ENCODE data around the gene EXTL1.

Gene EXTL1

GRCh38 chr1:26028490-26028980 is 7.0 kb downstream of the EXTL1 start:
- no peak overlapping the region for H3K4me3 ChIP-seq (ENCODE audit: low read depth in 1 of 2, low read length in 2 of 2)
- H3K36me3 ChIP-seq (ENCODE audit: control insufficient read depth in 1 of 2, insufficient read depth in 2 of 2, low read length in 2 of 2): no peaks in the 10 kb centered on the region
- H3K27me3 ChIP-seq (ENCODE audit: low read depth, low read length): no peaks in the 10 kb centered on the region
- H3K27ac ChIP-seq (ENCODE audit: low read length): no peak overlapping the region
- H3K4me1 ChIP-seq (ENCODE audit: control insufficient read depth in 1 of 2, insufficient read depth in 2 of 2, low read length in 2 of 2): no peaks in the 10 kb centered on the region
- H3K9me3 ChIP-seq (ENCODE audit: control insufficient read depth in 1 of 2, low read length in 2 of 2): no peaks in the 10 kb centered on the region

GRCh38 chr1:26029054-26029863 is 7.7 kb downstream of the EXTL1 start:
- Histone ChIP-seq H3K4me1 (ENCODE audit: control insufficient read depth in 1 of 2, insufficient read depth in 2 of 2, low read length in 2 of 2) (no peaks in the 10 kb centered on the region), H3K36me3 (ENCODE audit: control insufficient read depth in 1 of 2, insufficient read depth in 2 of 2, low read length in 2 of 2) (no peaks in the 10 kb centered on the region), H3K4me3 (ENCODE audit: low read depth in 1 of 2, low read length in 2 of 2) (no peak overlapping the region), H3K9me3 (ENCODE audit: control insufficient read depth in 1 of 2, low read length in 2 of 2) (no peaks in the 10 kb centered on the region), H3K27ac (ENCODE audit: low read length) (no peak overlapping the region), H3K27me3 (ENCODE audit: low read depth, low read length) (peaks cover 2% of the 10 kb centered on the region)

- Histone ChIP-seq H3K27ac (ENCODE audit: low read length) (no peak overlapping the region), H3K4me1 (ENCODE audit: control insufficient read depth in 1 of 2, insufficient read depth in 2 of 2, low read length in 2 of 2) (peaks cover 0 to 6% of the 10 kb centered on the region in 2 donors), H3K9me3 (ENCODE audit: control insufficient read depth in 1 of 2, low read length in 2 of 2) (no peaks in the 10 kb centered on the region), H3K4me3 (ENCODE audit: low read depth in 1 of 2, low read length in 2 of 2) (no peak overlapping the region), H3K36me3 (ENCODE audit: control insufficient read depth in 1 of 2, insufficient read depth in 2 of 2, low read length in 2 of 2) (no peaks in the 10 kb centered on the region), H3K27me3 (ENCODE audit: low read depth, low read length) (peaks cover 7% of the 10 kb centered on the region)
Observed at GRCh38 chr1:26029864-26030481, 8.4 kb downstream of the EXTL1 start.

- H3K4me1 ChIP-seq (ENCODE audit: control insufficient read depth in 1 of 2, insufficient read depth in 2 of 2, low read length in 2 of 2): peaks cover 0 to 10% of the 10 kb centered on the region in 2 donors
- peaks cover 7% of the 10 kb centered on the region for H3K27me3 ChIP-seq (ENCODE audit: low read depth, low read length)
- H3K4me3 ChIP-seq (ENCODE audit: low read depth in 1 of 2, low read length in 2 of 2): no peak overlapping the region
- H3K27ac ChIP-seq (ENCODE audit: low read length): no peak overlapping the region
- H3K9me3 ChIP-seq (ENCODE audit: control insufficient read depth in 1 of 2, low read length in 2 of 2): no peaks in the 10 kb centered on the region
- H3K36me3 ChIP-seq (ENCODE audit: control insufficient read depth in 1 of 2, insufficient read depth in 2 of 2, low read length in 2 of 2): no peaks in the 10 kb centered on the region
Observed at GRCh38 chr1:26031196-26031595, 9.6 kb downstream of the EXTL1 start.

- Histone ChIP-seq H3K4me3 (ENCODE audit: low read depth in 1 of 2, low read length in 2 of 2) (no peak overlapping the region), H3K9me3 (ENCODE audit: control insufficient read depth in 1 of 2, low read length in 2 of 2) (no peaks in the 10 kb centered on the region), H3K36me3 (ENCODE audit: control insufficient read depth in 1 of 2, insufficient read depth in 2 of 2, low read length in 2 of 2) (no peaks in the 10 kb centered on the region), H3K27ac (ENCODE audit: low read length) (no peak overlapping the region), H3K4me1 (ENCODE audit: control insufficient read depth in 1 of 2, insufficient read depth in 2 of 2, low read length in 2 of 2) (peaks cover 0 to 14% of the 10 kb centered on the region in 2 donors), H3K27me3 (ENCODE audit: low read depth, low read length) (peaks cover 7% of the 10 kb centered on the region)
Observed at GRCh38 chr1:26031611-26032220, 10.1 kb downstream of the EXTL1 start.

- peaks cover 0 to 14% of the 10 kb centered on the region in 2 donors for H3K4me1 ChIP-seq (ENCODE audit: control insufficient read depth in 1 of 2, insufficient read depth in 2 of 2, low read length in 2 of 2)
- peaks cover 7% of the 10 kb centered on the region for H3K27me3 ChIP-seq (ENCODE audit: low read depth, low read length)
- H3K9me3 ChIP-seq (ENCODE audit: control insufficient read depth in 1 of 2, low read length in 2 of 2): no peaks in the 10 kb centered on the region
- no peaks in the 10 kb centered on the region for H3K36me3 ChIP-seq (ENCODE audit: control insufficient read depth in 1 of 2, insufficient read depth in 2 of 2, low read length in 2 of 2)
- H3K4me3 ChIP-seq (ENCODE audit: low read depth in 1 of 2, low read length in 2 of 2): no peak overlapping the region
- H3K27ac ChIP-seq (ENCODE audit: low read length): no peak overlapping the region
Observed at GRCh38 chr1:26032656-26033357, 11.2 kb downstream of the EXTL1 start.

GRCh38 chr1:26034504-26035202 is 13.1 kb downstream of the EXTL1 start:
- Histone ChIP-seq H3K27me3 (ENCODE audit: low read depth, low read length) (peaks cover 7% of the 10 kb centered on the region), H3K36me3 (ENCODE audit: control insufficient read depth in 1 of 2, insufficient read depth in 2 of 2, low read length in 2 of 2) (no peaks in the 10 kb centered on the region), H3K27ac (ENCODE audit: low read length) (no peak overlapping the region), H3K9me3 (ENCODE audit: control insufficient read depth in 1 of 2, low read length in 2 of 2) (no peaks in the 10 kb centered on the region), H3K4me1 (ENCODE audit: control insufficient read depth in 1 of 2, insufficient read depth in 2 of 2, low read length in 2 of 2) (peaks cover 0 to 14% of the 10 kb centered on the region in 2 donors), H3K4me3 (ENCODE audit: low read depth in 1 of 2, low read length in 2 of 2) (peak overlapping the region; percentile 93 to 96)

- peak overlapping the region; percentile 51 for H3K27ac ChIP-seq (ENCODE audit: low read length)
- H3K36me3 ChIP-seq (ENCODE audit: control insufficient read depth in 1 of 2, insufficient read depth in 2 of 2, low read length in 2 of 2): no peaks in the 10 kb centered on the region
- peak overlapping the region; percentile 93 to 96 for H3K4me3 ChIP-seq (ENCODE audit: low read depth in 1 of 2, low read length in 2 of 2)
- H3K9me3 ChIP-seq (ENCODE audit: control insufficient read depth in 1 of 2, low read length in 2 of 2): no peaks in the 10 kb centered on the region
- H3K27me3 ChIP-seq (ENCODE audit: low read depth, low read length): peaks cover 7% of the 10 kb centered on the region
- H3K4me1 ChIP-seq (ENCODE audit: control insufficient read depth in 1 of 2, insufficient read depth in 2 of 2, low read length in 2 of 2): peaks cover 0 to 14% of the 10 kb centered on the region in 2 donors
Observed at GRCh38 chr1:26035203-26035958, 13.8 kb downstream of the EXTL1 start.

GRCh38 chr1:26035959-26036755 is 14.6 kb downstream of the EXTL1 start:
- Histone ChIP-seq H3K27ac (ENCODE audit: low read length) (no peak overlapping the region), H3K36me3 (ENCODE audit: control insufficient read depth in 1 of 2, insufficient read depth in 2 of 2, low read length in 2 of 2) (no peaks in the 10 kb centered on the region), H3K9me3 (ENCODE audit: control insufficient read depth in 1 of 2, low read length in 2 of 2) (no peaks in the 10 kb centered on the region), H3K4me3 (ENCODE audit: low read depth in 1 of 2, low read length in 2 of 2) (peak overlapping the region; percentile 93 to 96), H3K4me1 (ENCODE audit: control insufficient read depth in 1 of 2, insufficient read depth in 2 of 2, low read length in 2 of 2) (peaks cover 0 to 14% of the 10 kb centered on the region in 2 donors), H3K27me3 (ENCODE audit: low read depth, low read length) (peaks cover 7% of the 10 kb centered on the region)
